ENCODE results near the gene GSK3B. TPM values are rescaled to one million over a fixed set of nuclear protein-coding genes. Genes with fewer than 3 reads are reported as not detected.

GSK3B gene
- total RNA-seq, 2 donors from 2014 or later, result 42.2 to 45.2 TPM

GRCh38 chr3:120092474-120092873, 1.8 kb downstream of the GSK3B start:
- Mint-ChIP-seq H3K27ac (no peak overlapping the region), H3K36me3 (ENCODE audit: low read depth) (peaks cover 2% of the 10 kb centered on the region), H3K27me3 (no peaks in the 10 kb centered on the region), H3K4me1 (peaks cover 25% of the 10 kb centered on the region), H3K4me3 (no peak overlapping the region)
- no peaks in the 10 kb centered on the region for H3K9me3 ChIP-seq (ENCODE audit: control insufficient read depth, low read length, poor library complexity, severe bottlenecking)
- no peak for ATAC-seq
- no peak for DNase-seq

- H3K9me3 ChIP-seq (ENCODE audit: control insufficient read depth, low read length, poor library complexity, severe bottlenecking), result no peaks in the 10 kb centered on the region
- Mint-ChIP-seq H3K36me3 (ENCODE audit: low read depth) (peaks cover 2% of the 10 kb centered on the region), H3K27me3 (no peaks in the 10 kb centered on the region), H3K4me3 (no peak overlapping the region), H3K27ac (no peak overlapping the region), H3K4me1 (peaks cover 19% of the 10 kb centered on the region)
- DNase-seq (no peak), ATAC-seq (no peak)
Observed at GRCh38 chr3:120090422-120090821, 3.8 kb downstream of the GSK3B start.

GRCh38 chr3:120089089-120089488, 5.2 kb downstream of the GSK3B start:
- DNase-seq (no peak), ATAC-seq (no peak)
- H3K27ac Mint-ChIP-seq, result peak overlapping the region; percentile 9
- H3K4me1 Mint-ChIP-seq, result peaks cover 21% of the 10 kb centered on the region
- no peaks in the 10 kb centered on the region for H3K27me3 Mint-ChIP-seq
- no peaks in the 10 kb centered on the region for H3K9me3 ChIP-seq (ENCODE audit: control insufficient read depth, low read length, poor library complexity, severe bottlenecking)
- H3K36me3 Mint-ChIP-seq (ENCODE audit: low read depth), result no peaks in the 10 kb centered on the region
- peak overlapping the region; percentile 1 for H3K4me3 Mint-ChIP-seq

GRCh38 chr3:120088622-120089021, 5.6 kb downstream of the GSK3B start:
- no peak for ATAC-seq
- H3K9me3 ChIP-seq (ENCODE audit: control insufficient read depth, low read length, poor library complexity, severe bottlenecking), result no peaks in the 10 kb centered on the region
- peak overlapping the region; percentile 10 for H3K4me3 Mint-ChIP-seq
- no peak for DNase-seq
- no peaks in the 10 kb centered on the region for H3K36me3 Mint-ChIP-seq (ENCODE audit: low read depth)
- H3K4me1 Mint-ChIP-seq, result peaks cover 24% of the 10 kb centered on the region
- H3K27me3 Mint-ChIP-seq, result no peaks in the 10 kb centered on the region
- H3K27ac Mint-ChIP-seq, result peak overlapping the region; percentile 9

- Mint-ChIP-seq H3K27me3 (no peaks in the 10 kb centered on the region), H3K27ac (no peak overlapping the region), H3K36me3 (ENCODE audit: low read depth) (peaks cover 2% of the 10 kb centered on the region), H3K4me3 (no peak overlapping the region), H3K4me1 (peaks cover 50% of the 10 kb centered on the region)
- H3K9me3 ChIP-seq (ENCODE audit: control insufficient read depth, low read length, poor library complexity, severe bottlenecking), result no peaks in the 10 kb centered on the region
- ATAC-seq (no peak), DNase-seq (no peak)
Observed at GRCh38 chr3:120081719-120082118, 12.5 kb downstream of the GSK3B start.

- ATAC-seq (no peak), DNase-seq (no peak)
- Mint-ChIP-seq H3K4me3 (no peak overlapping the region), H3K4me1 (peaks cover 48% of the 10 kb centered on the region), H3K36me3 (ENCODE audit: low read depth) (peaks cover 2% of the 10 kb centered on the region), H3K27me3 (no peaks in the 10 kb centered on the region), H3K27ac (peak overlapping the region; percentile 24)
- no peaks in the 10 kb centered on the region for H3K9me3 ChIP-seq (ENCODE audit: control insufficient read depth, low read length, poor library complexity, severe bottlenecking)
Observed at GRCh38 chr3:120080836-120081235, 13.4 kb downstream of the GSK3B start.

- H3K36me3 Mint-ChIP-seq (ENCODE audit: low read depth), result peaks cover 2% of the 10 kb centered on the region
- DNase-seq (no peak), ATAC-seq (no peak)
- H3K9me3 ChIP-seq (ENCODE audit: control insufficient read depth, low read length, poor library complexity, severe bottlenecking), result no peaks in the 10 kb centered on the region
- peaks cover 52% of the 10 kb centered on the region for H3K4me1 Mint-ChIP-seq
- no peaks in the 10 kb centered on the region for H3K27me3 Mint-ChIP-seq
- no peak overlapping the region for H3K4me3 Mint-ChIP-seq
- peak overlapping the region; percentile 84 for H3K27ac Mint-ChIP-seq
Observed at GRCh38 chr3:120077731-120078130, 16.5 kb downstream of the GSK3B start.

GRCh38 chr3:120072867-120073525, 21.3 kb downstream of the GSK3B start:
- Mint-ChIP-seq H3K36me3 (ENCODE audit: low read depth) (no peaks in the 10 kb centered on the region), H3K27me3 (no peaks in the 10 kb centered on the region), H3K4me3 (no peak overlapping the region), H3K27ac (no peak overlapping the region), H3K4me1 (peaks cover 40% of the 10 kb centered on the region)
- ATAC-seq (no peak), DNase-seq (no peak)
- H3K9me3 ChIP-seq (ENCODE audit: control insufficient read depth, low read length, poor library complexity, severe bottlenecking), result no peaks in the 10 kb centered on the region

- Mint-ChIP-seq H3K4me1 (peaks cover 32% of the 10 kb centered on the region), H3K27ac (no peak overlapping the region), H3K4me3 (no peak overlapping the region), H3K36me3 (ENCODE audit: low read depth) (no peaks in the 10 kb centered on the region), H3K27me3 (no peaks in the 10 kb centered on the region)
- H3K9me3 ChIP-seq (ENCODE audit: control insufficient read depth, low read length, poor library complexity, severe bottlenecking), result no peaks in the 10 kb centered on the region
- no peak for ATAC-seq
- DNase-seq, result no peak
Observed at GRCh38 chr3:120071259-120071658, 23.0 kb downstream of the GSK3B start.

- H3K4me3 Mint-ChIP-seq, result no peak overlapping the region
- no peaks in the 10 kb centered on the region for H3K9me3 ChIP-seq (ENCODE audit: control insufficient read depth, low read length, poor library complexity, severe bottlenecking)
- H3K27me3 Mint-ChIP-seq, result no peaks in the 10 kb centered on the region
- H3K4me1 Mint-ChIP-seq, result peaks cover 29% of the 10 kb centered on the region
- DNase-seq (no peak), ATAC-seq (no peak)
- no peak overlapping the region for H3K27ac Mint-ChIP-seq
- no peaks in the 10 kb centered on the region for H3K36me3 Mint-ChIP-seq (ENCODE audit: low read depth)
Observed at GRCh38 chr3:120070263-120070981, 23.8 kb downstream of the GSK3B start.

GRCh38 chr3:120067083-120067482, 27.2 kb downstream of the GSK3B start:
- Mint-ChIP-seq H3K27ac (peak overlapping the region; percentile 2), H3K36me3 (ENCODE audit: low read depth) (no peaks in the 10 kb centered on the region), H3K27me3 (no peaks in the 10 kb centered on the region), H3K4me3 (no peak overlapping the region), H3K4me1 (peaks cover 20% of the 10 kb centered on the region)
- no peak for DNase-seq
- no peaks in the 10 kb centered on the region for H3K9me3 ChIP-seq (ENCODE audit: control insufficient read depth, low read length, poor library complexity, severe bottlenecking)
- no peak for ATAC-seq

GRCh38 chr3:120066634-120067033, 27.6 kb downstream of the GSK3B start:
- no peaks in the 10 kb centered on the region for H3K9me3 ChIP-seq (ENCODE audit: control insufficient read depth, low read length, poor library complexity, severe bottlenecking)
- ATAC-seq (no peak), DNase-seq (no peak)
- no peak overlapping the region for H3K27ac Mint-ChIP-seq
- H3K4me3 Mint-ChIP-seq, result no peak overlapping the region
- H3K36me3 Mint-ChIP-seq (ENCODE audit: low read depth), result no peaks in the 10 kb centered on the region
- H3K4me1 Mint-ChIP-seq, result peaks cover 17% of the 10 kb centered on the region
- no peaks in the 10 kb centered on the region for H3K27me3 Mint-ChIP-seq

GRCh38 chr3:120064641-120065040, 29.6 kb downstream of the GSK3B start:
- Mint-ChIP-seq H3K27me3 (no peaks in the 10 kb centered on the region), H3K36me3 (ENCODE audit: low read depth) (no peaks in the 10 kb centered on the region), H3K27ac (no peak overlapping the region), H3K4me1 (peaks cover 17% of the 10 kb centered on the region), H3K4me3 (no peak overlapping the region)
- no peak for ATAC-seq
- no peaks in the 10 kb centered on the region for H3K9me3 ChIP-seq (ENCODE audit: control insufficient read depth, low read length, poor library complexity, severe bottlenecking)
- no peak for DNase-seq

- Mint-ChIP-seq H3K27me3 (no peaks in the 10 kb centered on the region), H3K27ac (no peak overlapping the region), H3K4me1 (peaks cover 27% of the 10 kb centered on the region)
Observed at GRCh38 chr3:120062474-120062873, 31.8 kb downstream of the GSK3B start.

More at GRCh38 chr3:120062474-120062873, 31.8 kb downstream of the GSK3B start:
- Mint-ChIP-seq H3K4me3 (no peak overlapping the region), H3K36me3 (ENCODE audit: low read depth) (no peaks in the 10 kb centered on the region)
- no peak for ATAC-seq
- DNase-seq, result no peak
- no peaks in the 10 kb centered on the region for H3K9me3 ChIP-seq (ENCODE audit: control insufficient read depth, low read length, poor library complexity, severe bottlenecking)
